Measurements from ENCODE around the gene CTSZ.

Gene CTSZ

DNA sequence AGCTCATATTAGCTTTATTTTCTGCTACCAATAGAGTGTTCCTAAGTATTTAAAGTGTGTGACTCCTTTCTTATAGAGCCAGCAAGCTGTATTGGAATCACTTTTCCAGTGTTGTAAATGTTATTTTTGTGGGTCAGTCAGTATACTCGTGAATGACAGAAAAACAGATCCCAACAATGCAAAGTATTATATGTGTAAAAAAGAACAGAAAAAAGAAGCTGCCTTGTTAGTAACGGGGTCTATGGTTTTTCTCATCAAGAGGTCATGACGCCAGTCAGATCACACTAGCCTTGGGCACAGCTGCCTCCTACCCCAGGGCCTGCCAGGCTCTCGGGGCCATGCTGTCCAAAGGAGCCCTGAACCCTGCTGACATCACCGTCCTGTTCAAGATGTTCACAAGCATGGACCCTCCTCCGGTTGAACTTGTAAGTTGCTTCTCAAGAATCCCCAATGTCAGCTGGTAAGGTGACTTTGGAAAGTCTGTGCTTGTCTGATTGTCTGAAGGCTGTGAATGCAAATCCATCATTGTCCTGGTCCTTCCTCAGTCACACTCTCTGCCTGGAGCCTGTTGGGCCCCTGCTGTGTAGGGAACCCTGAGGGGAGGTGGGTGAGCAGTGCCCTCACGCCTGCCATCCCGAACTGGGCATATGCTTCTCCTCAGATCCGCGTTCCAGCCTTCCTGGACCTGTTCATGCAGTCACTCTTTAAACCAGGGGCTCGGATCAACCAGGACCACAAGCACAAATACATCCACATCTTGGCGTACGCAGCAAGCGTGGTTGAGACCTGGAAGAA is 16.2 kb downstream of the CTSZ start:
- Histone ChIP-seq H3K9ac (ENCODE audit: low read length) (no peak overlapping the region), H3K9me3 (ENCODE audit: low read length) (no peaks in the 10 kb centered on the region), H3F3A (ENCODE audit: insufficient read depth, low read length) (no peaks in the 10 kb centered on the region), H3K4me1 (ENCODE audit: insufficient read depth, low read length, severe bottlenecking) (peaks cover 4% of the 10 kb centered on the region), H3K4me3 (ENCODE audit: low read depth, low read length, poor library complexity, severe bottlenecking) (no peak overlapping the region), H3K9me2 (ENCODE audit: low read depth, low read length) (no peaks in the 10 kb centered on the region), H3K79me2 (ENCODE audit: insufficient read depth, low read length) (peaks cover 3% of the 10 kb centered on the region; the same call in 1 of the 2 replicates), H3K36me3 (ENCODE audit: insufficient read depth, low read length) (peaks cover 99% of the 10 kb centered on the region), H3K4me2 (ENCODE audit: low read length) (no peak overlapping the region), H3K27me3 (ENCODE audit: insufficient read depth, low read length) (no peaks in the 10 kb centered on the region), H4K20me1 (ENCODE audit: insufficient read depth, low read length) (no peaks in the 10 kb centered on the region), H3K27ac (ENCODE audit: low read depth, low read length, poor library complexity, severe bottlenecking) (no peak overlapping the region), H2AFZ (ENCODE audit: low read length) (no peak overlapping the region)
- TF ChIP-seq EZH2 (IDR thresholded peaks at IDR 0.05; ENCODE audit: borderline replicate concordance, low read length): no peak

DNA sequence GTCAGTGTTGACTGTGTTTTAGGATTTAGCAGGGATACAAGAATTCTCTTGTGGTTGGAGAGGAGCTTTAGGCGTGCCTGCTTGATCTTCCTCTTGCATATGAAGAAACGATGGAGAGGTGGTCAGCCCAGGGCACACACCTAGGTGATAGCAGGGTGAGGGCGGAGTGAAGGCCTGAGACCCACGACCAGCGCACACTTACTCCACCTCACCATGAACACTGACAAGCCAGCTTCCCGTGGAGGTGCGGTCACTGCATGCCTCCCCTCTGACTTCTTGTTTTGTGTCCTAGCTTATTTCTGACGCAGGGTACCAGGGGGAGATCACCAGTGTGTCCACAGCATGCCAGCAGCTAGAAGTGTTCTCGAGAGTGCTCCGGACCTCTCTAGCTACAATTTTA is 17.9 kb downstream of the CTSZ start:
- no peak overlapping the region for H3K4me2 ChIP-seq (ENCODE audit: low read length)
- H3K79me2 ChIP-seq (ENCODE audit: insufficient read depth, low read length): peaks cover 19% of the 10 kb centered on the region
- H2AFZ ChIP-seq (ENCODE audit: low read length): no peak overlapping the region
- TF ChIP-seq CTCF (IDR thresholded peaks at IDR 0.05; ENCODE audit: low read length): no peak
- TF ChIP-seq EZH2 (IDR thresholded peaks at IDR 0.05; ENCODE audit: borderline replicate concordance, low read length): no peak
- H3K9me2 ChIP-seq (ENCODE audit: low read depth, low read length): no peaks in the 10 kb centered on the region
- no peaks in the 10 kb centered on the region for H4K20me1 ChIP-seq (ENCODE audit: insufficient read depth, low read length)
- H3K27me3 ChIP-seq (ENCODE audit: insufficient read depth, low read length): no peaks in the 10 kb centered on the region
- H3K4me3 ChIP-seq (ENCODE audit: low read depth, low read length, poor library complexity, severe bottlenecking): no peak overlapping the region
- peaks cover 88% of the 10 kb centered on the region for H3K36me3 ChIP-seq (ENCODE audit: insufficient read depth, low read length)
- H3K4me1 ChIP-seq (ENCODE audit: insufficient read depth, low read length, severe bottlenecking): peaks cover 11% of the 10 kb centered on the region
- no peaks in the 10 kb centered on the region for H3K9me3 ChIP-seq (ENCODE audit: low read length)
- H3K27ac ChIP-seq (ENCODE audit: low read depth, low read length, poor library complexity, severe bottlenecking): no peak overlapping the region
- no peaks in the 10 kb centered on the region for H3F3A ChIP-seq (ENCODE audit: insufficient read depth, low read length)
- no peak overlapping the region for H3K9ac ChIP-seq (ENCODE audit: low read length)

- TF ChIP-seq EZH2 (IDR thresholded peaks at IDR 0.05; ENCODE audit: borderline replicate concordance, low read length) (no peak), CTCF (IDR thresholded peaks at IDR 0.05; ENCODE audit: low read length) (no peak)
- H2AFZ ChIP-seq (ENCODE audit: low read length): no peak overlapping the region
- H3K9me2 ChIP-seq (ENCODE audit: low read depth, low read length): no peaks in the 10 kb centered on the region
- H3K36me3 ChIP-seq (ENCODE audit: insufficient read depth, low read length): peaks cover 81% of the 10 kb centered on the region
- H3K4me2 ChIP-seq (ENCODE audit: low read length): no peak overlapping the region
- no peak overlapping the region for H3K27ac ChIP-seq (ENCODE audit: low read depth, low read length, poor library complexity, severe bottlenecking)
- no peak overlapping the region for H3K9ac ChIP-seq (ENCODE audit: low read length)
- no peaks in the 10 kb centered on the region for H3K27me3 ChIP-seq (ENCODE audit: insufficient read depth, low read length)
- no peaks in the 10 kb centered on the region for H3F3A ChIP-seq (ENCODE audit: insufficient read depth, low read length)
- H4K20me1 ChIP-seq (ENCODE audit: insufficient read depth, low read length): no peaks in the 10 kb centered on the region
- no peaks in the 10 kb centered on the region for H3K9me3 ChIP-seq (ENCODE audit: low read length)
- H3K79me2 ChIP-seq (ENCODE audit: insufficient read depth, low read length): peaks cover 26% of the 10 kb centered on the region
- H3K4me1 ChIP-seq (ENCODE audit: insufficient read depth, low read length, severe bottlenecking): peaks cover 14% of the 10 kb centered on the region
- no peak overlapping the region for H3K4me3 ChIP-seq (ENCODE audit: low read depth, low read length, poor library complexity, severe bottlenecking)
These were observed 18.5 kb downstream of the CTSZ start for GRCh38 chr20:58988565-58988882.
